ENCODE results near the gene MRPS22. TPM values are rescaled to one million over a fixed set of nuclear protein-coding genes. Genes with fewer than 3 reads are reported as not detected.

The MRPS22 gene
- total and polyA plus RNA-seq, 9 of the 15 experiments (the other 6 are each of a cell fraction or from before 2014, with no cell fraction given): 148 to 397 (median 229) TPM

GRCh38 chr3:139319428-139320402 lies 24.1 kb upstream of the MRPS22 start:
- peak; percentile 87 for FAIRE-seq
- TF ChIP-seq SAFB2 (IDR thresholded peaks at IDR 0.05; ENCODE audit: borderline replicate concordance, low read depth, low read length, severe bottlenecking) (no peak), ZBTB9 (CRISPR knock-in tag; IDR thresholded peaks at IDR 0.05) (no peak), ZNF280B (CRISPR knock-in tag; IDR thresholded peaks at IDR 0.05) (no peak), RBM25 (IDR thresholded peaks at IDR 0.05; ENCODE audit: low read depth, low read length, severe bottlenecking) (no peak), SAFB (IDR thresholded peaks at IDR 0.05; ENCODE audit: borderline replicate concordance, low read depth, low read length) (no peak), THAP7 (CRISPR knock-in tag; IDR thresholded peaks at IDR 0.05) (no peak), BRD4 (IDR thresholded peaks at IDR 0.05) (no peak), CHD2 (IDR thresholded peaks at IDR 0.05; ENCODE audit: low read depth, low read length) (no peak), TCF3 (CRISPR knock-in tag; IDR thresholded peaks at IDR 0.05) (no peak)

More at GRCh38 chr3:139319428-139320402, 24.1 kb upstream of the MRPS22 start:
- Histone ChIP-seq H4K20me1 (replicated peaks; ENCODE audit: control insufficient read depth, insufficient read depth, low read length) (no peaks in the 10 kb centered on the region), H3K9me1 (ENCODE audit: control insufficient read depth, insufficient read depth, low read length) (no peaks in the 10 kb centered on the region), H3K27ac (ENCODE audit: extremely low read depth, low read depth, low read length) (no peak overlapping the region), H3K9ac (ENCODE audit: insufficient read depth in 1 of 2, low read depth in 2 of 2, low read length in 2 of 2) (peak overlapping the region in 1 of 2 experiments; percentile 53; a peak in 1 of 4 replicates), H2AFZ (ENCODE audit: low read depth, low read length) (peak overlapping the region; percentile 71), H3K36me3 (ENCODE audit: control insufficient read depth, insufficient read depth, low read length) (no peaks in the 10 kb centered on the region), H3K4me3 (no peak overlapping the region), H3K79me2 (ENCODE audit: control insufficient read depth, insufficient read depth, low read length) (no peaks in the 10 kb centered on the region), H3K4me2 (ENCODE audit: insufficient read depth, low read length) (no peak overlapping the region), H3K27me3 (ENCODE audit: control insufficient read depth in 2 of 2, insufficient read depth in 2 of 2, low read length in 2 of 2) (no peaks in the 10 kb centered on the region), H3K4me1 (replicated peaks in 1 of 2; ENCODE audit: control insufficient read depth in 2 of 2, insufficient read depth in 2 of 2, low read length in 2 of 2) (peaks cover 29 to 39% of the 10 kb centered on the region in 2 experiments; a peak in 4 of 5 replicates), H3K9me3 (replicated peaks; ENCODE audit: control insufficient read depth, insufficient read depth, low read depth, low read length) (no peaks in the 10 kb centered on the region)
- in situ Hi-C loops (cut with MboI) (no loop called here), intact Hi-C loops (cut with micrococcal nuclease) (loop anchor here (10.0 kb wide), 1 partner anchor 95 kb away; no protein-coding TSS in a partner anchor)
- BruUV-seq (replicated peaks): no TSS peak
- DNase-seq (ENCODE audit: extremely low read depth in 1 of 4, low spot score in 3 of 4) (peak; percentile 50 to 82 (median 64)), ATAC-seq (peak; percentile 84)
- ChIA-PET POLR2A (interaction anchor here (0.6 to 1.1 kb wide), 4 partner anchors 8 to 343 kb away, joined by 3 to 5 read pairs (median 3); no protein-coding TSS in a partner anchor), CTCF (ENCODE audit: low intra/inter-chr PET ratio) (no interaction called here)
- 52% methylated on average over 10 of the region's 10 CpGs for WGBS (ENCODE audit: insufficient coverage, low coverage, missing lambda C conversion rate)
